K562 (cell line): ENCODE measurements around the gene MAL. TPM values are rescaled to one million over a fixed set of nuclear protein-coding genes. Genes with fewer than 3 reads are reported as not detected.

Source experiments
- NR2C2 ChIP-seq, 2 experiments: fragments of 200-800 bp in 1 of 2; sonication (Bioruptor generic) in 1 of 2; sonication (generic) in 1 of 2; formaldehyde crosslinking in 1 of 2; IDR thresholded peaks; 2 replicates each; pipeline versions ENCODE4 v1.6.1 to v1.8.0; 2016 to 2022; ENCODE audit warnings: mild to moderate bottlenecking in 1 of 2, missing compliant biosample characterization in 1 of 2, missing genetic modification characterization in 1 of 2, missing genetic modification reagents in 1 of 2
- THRA ChIP-seq: fragments of 450-650 bp; IDR thresholded peaks from 2 replicates; pipeline ENCODE4 v1.6.1; 2017; ENCODE audit warnings: mild to moderate bottlenecking, moderate library complexity
- YY1 ChIP-seq, 3 experiments: IDR thresholded peaks; 2 replicates each; pipeline ENCODE4 v1.6.1; 2011; ENCODE audit warnings: low read length in 2 of 3, mild to moderate bottlenecking in 2 of 3, moderate library complexity in 2 of 3, borderline replicate concordance in 1 of 3, control low read depth in 1 of 3, low read depth in 1 of 3; ENCODE audit not compliant: insufficient read depth in 3 of 3, insufficient replicate concordance in 2 of 3, control insufficient read depth in 1 of 3, insufficient read length in 1 of 3; ENCODE audit errors: extremely low read depth in 1 of 3
- ZNF609 ChIP-seq: sonication (generic); formaldehyde crosslinking; IDR thresholded peaks from 2 replicates; pipeline ENCODE4 v1.8.1; 2023; ENCODE audit warnings: missing genetic modification reagents, mild to moderate bottlenecking, borderline replicate concordance
- ZNF76 ChIP-seq: fragments of 250-450 bp; sonication (Bioruptor Pico); IDR thresholded peaks from 2 replicates; pipeline ENCODE4 v1.4.0; 2020; ENCODE audit warnings: mild to moderate bottlenecking, moderate library complexity, borderline replicate concordance
- polyA plus RNA-seq, 8 experiments: library from polyadenylated mRNA; depleted of rRNA in 4 of 8; stranded (reverse) in 5 of 8; unstranded in 3 of 8; fragments of >200 nt; fragmentation: Nextera tagmentation in 2 of 8; fragmentation: Illumina TruSeq in 1 of 8; extraction: Ambion mirVana in 2 of 8; extraction: Trizol in 1 of 8; gene quantifications; 2 replicates each; pipeline versions ENCODE4 v1.2.1 to v1.2.3, GENCODE V29; 2011 to 2014; ENCODE audit warnings: inconsistent platforms in 1 of 8, missing spikeins in 1 of 8
- total RNA-seq, 7 experiments: library from RNA; depleted of rRNA in 6 of 7; stranded (reverse); fragments of >200 nt in 6 of 7; fragmentation: Illumina TruSeq in 2 of 7; extraction: Trizol in 2 of 7; gene quantifications; 2 replicates each; pipeline versions ENCODE4 v1.2.1 to v1.2.3, GENCODE V29; 2011 to 2021; ENCODE audit warnings: low replicate concordance in 1 of 7

Gene MAL
- total and polyA plus RNA-seq, 9 of the 15 experiments (the other 6 are each of a cell fraction or from before 2014, with no cell fraction given): not detected

- TF ChIP-seq ZNF609 (no peak), ZNF76 (CRISPR knock-in tag) (no peak), YY1 (IDR thresholded peaks at IDR 0.05; ENCODE audit: borderline replicate concordance in 1 of 3, control insufficient read depth in 1 of 3, extremely low read depth in 1 of 3, insufficient read depth in 3 of 3, insufficient read length in 1 of 3, insufficient replicate concordance in 2 of 3, low read depth in 1 of 3, low read length in 2 of 3) (no peak), NR2C2 (CRISPR knock-in tag; IDR thresholded peaks at IDR 0.05) (no peak), NR2C2 (tag; IDR thresholded peaks at IDR 0.05) (no peak), THRA (no peak)
Observed at GRCh38 chr2:95019572-95019971, 5.9 kb upstream of the MAL start (continued).
